ENCODE results near the gene EPB41L1.

GRCh38 chr20:36264426-36265246, 110.1 kb downstream of the EPB41L1 start:
- TF ChIP-seq MAX (IDR thresholded peaks at IDR 0.05) (no peak), CTCF (IDR thresholded peaks at IDR 0.05 in 2 of 3, conservative IDR thresholded peaks at IDR 0.05 in 1 of 3; ENCODE audit: borderline replicate concordance in 1 of 3, insufficient read depth in 1 of 3, low read depth in 2 of 3, low read length in 2 of 3) (no peak), TCF7L2 (IDR thresholded peaks at IDR 0.05; ENCODE audit: borderline replicate concordance, extremely low read depth, insufficient read depth, insufficient read length) (no peak), RAD21 (IDR thresholded peaks at IDR 0.05; ENCODE audit: low read depth) (no peak), POLR2A (IDR thresholded peaks at IDR 0.05; ENCODE audit: borderline replicate concordance, extremely low read depth, insufficient read depth, insufficient read length) (no peak), POLR2AphosphoS5 (IDR thresholded peaks at IDR 0.05; ENCODE audit: low read depth, low read length) (no peak), EZH2phosphoT487 (IDR thresholded peaks at IDR 0.05; ENCODE audit: borderline replicate concordance) (no peak), ZNF274 (IDR thresholded peaks at IDR 0.05; ENCODE audit: low read depth, low read length) (no peak), SP1 (IDR thresholded peaks at IDR 0.05; ENCODE audit: low read depth) (no peak), ZFX (IDR thresholded peaks at IDR 0.05) (no peak), SIN3A (IDR thresholded peaks at IDR 0.05; ENCODE audit: low read depth) (no peak), REST (IDR thresholded peaks at IDR 0.05; ENCODE audit: low read depth) (no peak), ELF1 (IDR thresholded peaks at IDR 0.05; ENCODE audit: borderline replicate concordance, low read depth) (no peak)
